Measurements from ENCODE around the gene KIAA1549.

The KIAA1549 gene

GRCh38 chr7:138907201-138907847 is 73.9 kb downstream of the KIAA1549 start:
- in situ Hi-C loops (cut with HindIII; ENCODE audit: low sequenced_read_pairs) = no loop called here
- H3K4me3 ChIP-seq (ENCODE audit: low read depth, low read length) = no peak overlapping the region
- no peak for TF ChIP-seq CTCF (IDR thresholded peaks at IDR 0.05; ENCODE audit: low read depth, low read length, missing control alignments)
- no peak for DNase-seq (ENCODE audit: low read depth)

GRCh38 chr7:138903859-138904435 is 77.2 kb downstream of the KIAA1549 start:
- H3K4me3 ChIP-seq (ENCODE audit: low read depth, low read length) = no peak overlapping the region
- no peak for TF ChIP-seq CTCF (IDR thresholded peaks at IDR 0.05; ENCODE audit: low read depth, low read length, missing control alignments)
- DNase-seq (ENCODE audit: low read depth) = no peak
- in situ Hi-C loops (cut with HindIII; ENCODE audit: low sequenced_read_pairs) = no loop called here

GRCh38 chr7:138903186-138903820 is 77.9 kb downstream of the KIAA1549 start:
- no peak overlapping the region for H3K4me3 ChIP-seq (ENCODE audit: low read depth, low read length)
- no peak for DNase-seq (ENCODE audit: low read depth)
- no peak for TF ChIP-seq CTCF (IDR thresholded peaks at IDR 0.05; ENCODE audit: low read depth, low read length, missing control alignments)
- in situ Hi-C loops (cut with HindIII; ENCODE audit: low sequenced_read_pairs) = no loop called here

- no peak for TF ChIP-seq CTCF (IDR thresholded peaks at IDR 0.05; ENCODE audit: low read depth, low read length, missing control alignments)
- no peak for DNase-seq (ENCODE audit: low read depth)
- in situ Hi-C loops (cut with HindIII; ENCODE audit: low sequenced_read_pairs) = no loop called here
These were observed 79.0 kb downstream of the KIAA1549 start for GRCh38 chr7:138902161-138902560.

GRCh38 chr7:138900035-138900828 is 81.0 kb downstream of the KIAA1549 start:
- TF ChIP-seq CTCF (IDR thresholded peaks at IDR 0.05; ENCODE audit: low read depth, low read length, missing control alignments) = no peak
- in situ Hi-C loops (cut with HindIII; ENCODE audit: low sequenced_read_pairs) = no loop called here
- peak; percentile 63 for DNase-seq (ENCODE audit: low read depth)
- no peak overlapping the region for H3K4me3 ChIP-seq (ENCODE audit: low read depth, low read length)

More at GRCh38 chr7:138902161-138902560, 79.0 kb downstream of the KIAA1549 start:
- no peak overlapping the region for H3K4me3 ChIP-seq (ENCODE audit: low read depth, low read length)

GRCh38 chr7:138898802-138899201 is 82.4 kb downstream of the KIAA1549 start:
- no peak for DNase-seq (ENCODE audit: low read depth)
- H3K4me3 ChIP-seq (ENCODE audit: low read depth, low read length) = no peak overlapping the region
- in situ Hi-C loops (cut with HindIII; ENCODE audit: low sequenced_read_pairs) = no loop called here
- no peak for TF ChIP-seq CTCF (IDR thresholded peaks at IDR 0.05; ENCODE audit: low read depth, low read length, missing control alignments)
